ENCODE results near the gene NUP42.
"Not testable (repeated sequence)": the region's sequence is repeated elsewhere in the genome, so short reads cannot be mapped to it uniquely, and the experiment has no call there.

The NUP42 gene

GRCh38 chr7:23204241-23204640 is 22.4 kb downstream of the NUP42 start:
- DNase-seq (ENCODE audit: low read depth in 2 of 2): no peak

GRCh38 chr7:23205577-23205908 is 23.7 kb downstream of the NUP42 start:
- no peak for DNase-seq (ENCODE audit: low read depth in 2 of 2)

GRCh38 chr7:23205909-23206767 is 24.3 kb downstream of the NUP42 start:
- DNase-seq (ENCODE audit: low read depth in 2 of 2): no peak

- no peak for DNase-seq (ENCODE audit: low read depth in 2 of 2)
Measured at GRCh38 chr7:23207021-23207420, 25.2 kb downstream of the NUP42 start.

GRCh38 chr7:23207884-23208283 is 26.0 kb downstream of the NUP42 start:
- no peak for DNase-seq (ENCODE audit: low read depth in 2 of 2)

GRCh38 chr7:23208316-23208715 is 26.5 kb downstream of the NUP42 start:
- no peak for DNase-seq (ENCODE audit: low read depth in 2 of 2)

GRCh38 chr7:23210506-23210905 is 28.7 kb downstream of the NUP42 start:
- no peak for DNase-seq (ENCODE audit: low read depth in 2 of 2)

- DNase-seq (ENCODE audit: low read depth in 2 of 2): no peak
Measured at GRCh38 chr7:23211589-23211988, 29.7 kb downstream of the NUP42 start.

GRCh38 chr7:23212395-23212794 is 30.5 kb downstream of the NUP42 start:
- no peak for DNase-seq (ENCODE audit: low read depth in 2 of 2)

- no peak for DNase-seq (ENCODE audit: low read depth in 2 of 2)
Measured at GRCh38 chr7:23212841-23213240, 31.0 kb downstream of the NUP42 start.

GRCh38 chr7:23213755-23214154 is 31.9 kb downstream of the NUP42 start:
- DNase-seq (ENCODE audit: low read depth in 2 of 2): no peak

GRCh38 chr7:23214423-23214822 is 32.6 kb downstream of the NUP42 start:
- no peak for DNase-seq (ENCODE audit: low read depth in 2 of 2)

- DNase-seq (ENCODE audit: low read depth in 2 of 2): no peak
Measured at GRCh38 chr7:23214938-23215337, 33.1 kb downstream of the NUP42 start.

- no peak for DNase-seq (ENCODE audit: low read depth in 2 of 2)
Measured at GRCh38 chr7:23216021-23216420, 34.2 kb downstream of the NUP42 start.

GRCh38 chr7:23218196-23218595 is 36.3 kb downstream of the NUP42 start:
- no peak for DNase-seq (ENCODE audit: low read depth in 2 of 2)

GRCh38 chr7:23220690-23221305 is 39.0 kb downstream of the NUP42 start:
- no peak for DNase-seq (ENCODE audit: low read depth in 2 of 2)

GRCh38 chr7:23222439-23223030 is 40.7 kb downstream of the NUP42 start:
- DNase-seq (ENCODE audit: low read depth in 2 of 2): no peak

- not testable (repeated sequence) for DNase-seq (ENCODE audit: low read depth in 2 of 2)
Measured at GRCh38 chr7:23224364-23224763, 42.5 kb downstream of the NUP42 start.

GRCh38 chr7:23226844-23227450 is 45.1 kb downstream of the NUP42 start:
- DNase-seq (ENCODE audit: low read depth in 2 of 2): no peak

- no peak for DNase-seq (ENCODE audit: low read depth in 2 of 2)
Measured at GRCh38 chr7:23228412-23228811, 46.6 kb downstream of the NUP42 start.

GRCh38 chr7:23230641-23231101 is 48.8 kb downstream of the NUP42 start:
- DNase-seq (ENCODE audit: low read depth in 2 of 2): no peak

- DNase-seq (ENCODE audit: low read depth in 2 of 2): no peak
Measured at GRCh38 chr7:23232966-23233365, 51.1 kb downstream of the NUP42 start.

All from fibroblast of skin of left biceps (primary cell).